ENCODE results near the gene GALNT18.

DNA sequence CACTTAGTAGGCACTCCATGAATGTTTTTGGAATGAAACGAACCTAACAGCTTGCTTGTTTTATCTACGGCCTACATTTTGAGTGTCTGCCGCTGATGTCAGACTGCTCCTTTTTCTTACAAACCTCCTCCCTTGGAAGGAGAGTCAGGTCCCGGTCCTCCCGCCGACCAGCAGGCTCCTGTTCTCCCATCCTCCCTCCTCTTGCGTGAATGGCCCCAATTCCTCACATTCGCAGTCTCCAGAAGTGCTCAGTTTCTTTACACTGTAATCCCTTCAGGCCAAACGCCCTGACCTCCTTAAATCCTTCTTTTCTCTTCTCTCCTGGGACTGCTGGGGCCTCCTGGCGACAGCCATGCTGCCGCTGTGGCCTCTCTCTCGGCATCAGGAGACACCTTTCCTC lies 186.2 kb downstream of the GALNT18 start:
- TF ChIP-seq YY1 (IDR thresholded peaks at IDR 0.05; ENCODE audit: low read depth) (no peak), RAD21 (IDR thresholded peaks at IDR 0.05; ENCODE audit: low read depth) (no peak), FOXM1 (IDR thresholded peaks at IDR 0.05; ENCODE audit: borderline replicate concordance, low read depth) (no peak), CREB1 (IDR thresholded peaks at IDR 0.05; ENCODE audit: low read depth) (no peak), NFIC (IDR thresholded peaks at IDR 0.05) (no peak), CEBPB (IDR thresholded peaks at IDR 0.05) (no peak), EP300 (IDR thresholded peaks at IDR 0.05; ENCODE audit: borderline replicate concordance) (no peak), ZBTB7A (IDR thresholded peaks at IDR 0.05; ENCODE audit: low read depth) (no peak), TAF1 (IDR thresholded peaks at IDR 0.05; ENCODE audit: low read depth) (no peak), EGR1 (IDR thresholded peaks at IDR 0.05) (no peak), TEAD4 (IDR thresholded peaks at IDR 0.05) (no peak)
- TF ChIP-seq, protein P1, sequence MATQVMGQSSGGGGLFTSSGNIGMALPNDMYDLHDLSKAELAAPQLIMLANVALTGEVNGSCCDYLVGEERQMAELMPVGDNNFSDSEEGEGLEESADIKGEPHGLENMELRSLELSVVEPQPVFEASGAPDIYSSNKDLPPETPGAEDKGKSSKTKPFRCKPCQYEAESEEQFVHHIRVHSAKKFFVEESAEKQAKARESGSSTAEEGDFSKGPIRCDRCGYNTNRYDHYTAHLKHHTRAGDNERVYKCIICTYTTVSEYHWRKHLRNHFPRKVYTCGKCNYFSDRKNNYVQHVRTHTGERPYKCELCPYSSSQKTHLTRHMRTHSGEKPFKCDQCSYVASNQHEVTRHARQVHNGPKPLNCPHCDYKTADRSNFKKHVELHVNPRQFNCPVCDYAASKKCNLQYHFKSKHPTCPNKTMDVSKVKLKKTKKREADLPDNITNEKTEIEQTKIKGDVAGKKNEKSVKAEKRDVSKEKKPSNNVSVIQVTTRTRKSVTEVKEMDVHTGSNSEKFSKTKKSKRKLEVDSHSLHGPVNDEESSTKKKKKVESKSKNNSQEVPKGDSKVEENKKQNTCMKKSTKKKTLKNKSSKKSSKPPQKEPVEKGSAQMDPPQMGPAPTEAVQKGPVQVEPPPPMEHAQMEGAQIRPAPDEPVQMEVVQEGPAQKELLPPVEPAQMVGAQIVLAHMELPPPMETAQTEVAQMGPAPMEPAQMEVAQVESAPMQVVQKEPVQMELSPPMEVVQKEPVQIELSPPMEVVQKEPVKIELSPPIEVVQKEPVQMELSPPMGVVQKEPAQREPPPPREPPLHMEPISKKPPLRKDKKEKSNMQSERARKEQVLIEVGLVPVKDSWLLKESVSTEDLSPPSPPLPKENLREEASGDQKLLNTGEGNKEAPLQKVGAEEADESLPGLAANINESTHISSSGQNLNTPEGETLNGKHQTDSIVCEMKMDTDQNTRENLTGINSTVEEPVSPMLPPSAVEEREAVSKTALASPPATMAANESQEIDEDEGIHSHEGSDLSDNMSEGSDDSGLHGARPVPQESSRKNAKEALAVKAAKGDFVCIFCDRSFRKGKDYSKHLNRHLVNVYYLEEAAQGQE (IDR thresholded peaks at IDR 0.05; ENCODE audit: low read depth): no peak
- TF ChIP-seq, protein P2, sequence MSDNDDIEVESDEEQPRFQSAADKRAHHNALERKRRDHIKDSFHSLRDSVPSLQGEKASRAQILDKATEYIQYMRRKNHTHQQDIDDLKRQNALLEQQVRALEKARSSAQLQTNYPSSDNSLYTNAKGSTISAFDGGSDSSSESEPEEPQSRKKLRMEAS (IDR thresholded peaks at IDR 0.05): no peak

Data from Ishikawa (cell line).